ENCODE results near the gene TMEM182.
A peak's percentile ranks its signal among the peaks of the same experiment; 100 is the strongest.

TMEM182 gene

GRCh38 chr2:102803897-102804217 lies 42.0 kb downstream of the TMEM182 start:
- peak; percentile 35 for ATAC-seq
- H3K27ac Mint-ChIP-seq: no peak overlapping the region
- H3K9me3 Mint-ChIP-seq: peaks cover 27 to 39% of the 10 kb centered on the region in 2 donors
- DNase-seq: no peak
- peaks cover 14% of the 10 kb centered on the region for H3K4me1 Mint-ChIP-seq
- no peak overlapping the region for H3K4me3 Mint-ChIP-seq
- no peaks in the 10 kb centered on the region for H3K27me3 Mint-ChIP-seq

- ATAC-seq: no peak
- Mint-ChIP-seq H3K9me3 (peaks cover 7 to 15% of the 10 kb centered on the region in 2 donors), H3K27me3 (no peaks in the 10 kb centered on the region), H3K27ac (peak overlapping the region in 1 of 2 donors; percentile 2), H3K4me1 (peaks cover 14% of the 10 kb centered on the region), H3K4me3 (no peak overlapping the region)
- DNase-seq: peak; percentile 28 to 32
Observed at GRCh38 chr2:102806250-102806837, 44.5 kb downstream of the TMEM182 start.

GRCh38 chr2:102809291-102810189 lies 47.7 kb downstream of the TMEM182 start:
- Mint-ChIP-seq H3K4me1 (no peaks in the 10 kb centered on the region), H3K27me3 (no peaks in the 10 kb centered on the region), H3K4me3 (no peak overlapping the region), H3K9me3 (no peaks in the 10 kb centered on the region), H3K27ac (no peak overlapping the region)
- DNase-seq (no peak), ATAC-seq (no peak)

GRCh38 chr2:102815285-102815684 lies 53.5 kb downstream of the TMEM182 start:
- no peak for DNase-seq
- H3K27ac Mint-ChIP-seq: no peak overlapping the region
- no peak overlapping the region for H3K4me3 Mint-ChIP-seq
- no peaks in the 10 kb centered on the region for H3K4me1 Mint-ChIP-seq
- ATAC-seq: no peak
- no peaks in the 10 kb centered on the region for H3K9me3 Mint-ChIP-seq
- no peaks in the 10 kb centered on the region for H3K27me3 Mint-ChIP-seq

- ATAC-seq (no peak), DNase-seq (no peak)
- no peak overlapping the region for H3K27ac Mint-ChIP-seq
Observed at GRCh38 chr2:102826904-102827303, 65.1 kb downstream of the TMEM182 start.

GRCh38 chr2:102832789-102833188 lies 71.0 kb downstream of the TMEM182 start:
- Mint-ChIP-seq H3K9me3 (no peaks in the 10 kb centered on the region), H3K4me3 (no peak overlapping the region), H3K27me3 (no peaks in the 10 kb centered on the region), H3K27ac (no peak overlapping the region), H3K4me1 (no peaks in the 10 kb centered on the region)
- ATAC-seq: no peak
- no peak for DNase-seq

More at GRCh38 chr2:102826904-102827303, 65.1 kb downstream of the TMEM182 start:
- Mint-ChIP-seq H3K4me1 (no peaks in the 10 kb centered on the region), H3K27me3 (no peaks in the 10 kb centered on the region), H3K9me3 (no peaks in the 10 kb centered on the region), H3K4me3 (no peak overlapping the region)

- no peaks in the 10 kb centered on the region for H3K4me1 Mint-ChIP-seq
- no peaks in the 10 kb centered on the region for H3K27me3 Mint-ChIP-seq
- no peak overlapping the region for H3K27ac Mint-ChIP-seq
- ATAC-seq (no peak), DNase-seq (no peak)
- no peaks in the 10 kb centered on the region for H3K9me3 Mint-ChIP-seq
- no peak overlapping the region for H3K4me3 Mint-ChIP-seq
Observed at GRCh38 chr2:102834523-102835273, 72.9 kb downstream of the TMEM182 start.

GRCh38 chr2:102837626-102838198 lies 75.9 kb downstream of the TMEM182 start:
- ATAC-seq (no peak), DNase-seq (no peak)
- no peak overlapping the region for H3K27ac Mint-ChIP-seq
- H3K27me3 Mint-ChIP-seq: no peaks in the 10 kb centered on the region
- no peaks in the 10 kb centered on the region for H3K4me1 Mint-ChIP-seq
- H3K9me3 Mint-ChIP-seq: no peaks in the 10 kb centered on the region
- no peak overlapping the region for H3K4me3 Mint-ChIP-seq

- H3K27ac Mint-ChIP-seq: no peak overlapping the region
- no peaks in the 10 kb centered on the region for H3K27me3 Mint-ChIP-seq
- no peaks in the 10 kb centered on the region for H3K9me3 Mint-ChIP-seq
- no peaks in the 10 kb centered on the region for H3K4me1 Mint-ChIP-seq
- ATAC-seq (no peak), DNase-seq (peak in 1 of 2 donors; percentile 24)
- no peak overlapping the region for H3K4me3 Mint-ChIP-seq
Observed at GRCh38 chr2:102839668-102840388, 78.0 kb downstream of the TMEM182 start.

- DNase-seq (peak; percentile 15 to 20), ATAC-seq (peak; percentile 72)
- H3K4me1 Mint-ChIP-seq: no peaks in the 10 kb centered on the region
- no peaks in the 10 kb centered on the region for H3K9me3 Mint-ChIP-seq
- no peak overlapping the region for H3K4me3 Mint-ChIP-seq
- H3K27me3 Mint-ChIP-seq: no peaks in the 10 kb centered on the region
- H3K27ac Mint-ChIP-seq: no peak overlapping the region
Observed at GRCh38 chr2:102841107-102841840, 79.4 kb downstream of the TMEM182 start.

GRCh38 chr2:102843764-102844443 lies 82.1 kb downstream of the TMEM182 start:
- DNase-seq: no peak
- Mint-ChIP-seq H3K4me3 (no peak overlapping the region), H3K27ac (no peak overlapping the region), H3K27me3 (peaks cover 6% of the 10 kb centered on the region), H3K9me3 (no peaks in the 10 kb centered on the region), H3K4me1 (no peaks in the 10 kb centered on the region)
- no peak for ATAC-seq

- Mint-ChIP-seq H3K4me1 (no peaks in the 10 kb centered on the region), H3K27ac (no peak overlapping the region), H3K9me3 (no peaks in the 10 kb centered on the region), H3K27me3 (peaks cover 6% of the 10 kb centered on the region), H3K4me3 (no peak overlapping the region)
- DNase-seq: no peak
- ATAC-seq: no peak
Observed at GRCh38 chr2:102844911-102845310, 83.1 kb downstream of the TMEM182 start.

GRCh38 chr2:102848366-102848839 lies 86.6 kb downstream of the TMEM182 start:
- H3K4me1 Mint-ChIP-seq: no peaks in the 10 kb centered on the region
- peaks cover 6% of the 10 kb centered on the region for H3K27me3 Mint-ChIP-seq
- peaks cover 0 to 6% of the 10 kb centered on the region in 2 donors for H3K9me3 Mint-ChIP-seq
- DNase-seq: peak in 1 of 2 donors; percentile 5
- no peak overlapping the region for H3K4me3 Mint-ChIP-seq
- ATAC-seq: no peak
- H3K27ac Mint-ChIP-seq: no peak overlapping the region

- no peaks in the 10 kb centered on the region for H3K4me1 Mint-ChIP-seq
- H3K9me3 Mint-ChIP-seq: peaks cover 5 to 27% of the 10 kb centered on the region in 2 donors
- H3K27me3 Mint-ChIP-seq: peaks cover 6% of the 10 kb centered on the region
- H3K4me3 Mint-ChIP-seq: no peak overlapping the region
- DNase-seq (no peak), ATAC-seq (no peak)
- H3K27ac Mint-ChIP-seq: no peak overlapping the region
Observed at GRCh38 chr2:102850888-102851287, 89.1 kb downstream of the TMEM182 start.
